ENCODE measurements around the gene GNB1L.

The GNB1L gene

DNA sequence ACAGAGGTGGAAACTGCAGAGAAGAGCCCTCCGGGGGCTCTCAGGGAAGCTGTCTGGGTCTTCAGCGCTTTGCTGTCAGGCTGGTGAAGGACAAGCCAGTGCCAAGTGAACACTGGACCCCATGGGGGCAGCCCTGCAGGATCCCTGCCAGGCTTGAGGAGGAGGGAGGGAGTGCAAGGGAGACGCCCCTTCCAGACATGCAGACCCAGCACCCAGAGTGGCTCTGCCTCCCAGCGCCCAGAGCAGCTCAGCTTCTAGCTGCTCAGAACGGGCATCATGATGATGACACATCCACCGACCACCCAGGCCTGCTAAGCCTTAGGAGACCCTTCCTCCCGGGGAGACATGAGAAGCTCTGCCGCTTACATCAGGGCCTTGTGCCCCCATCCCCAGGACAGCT, 54.4 kb downstream of the GNB1L start:
- TF ChIP-seq, protein P1, sequence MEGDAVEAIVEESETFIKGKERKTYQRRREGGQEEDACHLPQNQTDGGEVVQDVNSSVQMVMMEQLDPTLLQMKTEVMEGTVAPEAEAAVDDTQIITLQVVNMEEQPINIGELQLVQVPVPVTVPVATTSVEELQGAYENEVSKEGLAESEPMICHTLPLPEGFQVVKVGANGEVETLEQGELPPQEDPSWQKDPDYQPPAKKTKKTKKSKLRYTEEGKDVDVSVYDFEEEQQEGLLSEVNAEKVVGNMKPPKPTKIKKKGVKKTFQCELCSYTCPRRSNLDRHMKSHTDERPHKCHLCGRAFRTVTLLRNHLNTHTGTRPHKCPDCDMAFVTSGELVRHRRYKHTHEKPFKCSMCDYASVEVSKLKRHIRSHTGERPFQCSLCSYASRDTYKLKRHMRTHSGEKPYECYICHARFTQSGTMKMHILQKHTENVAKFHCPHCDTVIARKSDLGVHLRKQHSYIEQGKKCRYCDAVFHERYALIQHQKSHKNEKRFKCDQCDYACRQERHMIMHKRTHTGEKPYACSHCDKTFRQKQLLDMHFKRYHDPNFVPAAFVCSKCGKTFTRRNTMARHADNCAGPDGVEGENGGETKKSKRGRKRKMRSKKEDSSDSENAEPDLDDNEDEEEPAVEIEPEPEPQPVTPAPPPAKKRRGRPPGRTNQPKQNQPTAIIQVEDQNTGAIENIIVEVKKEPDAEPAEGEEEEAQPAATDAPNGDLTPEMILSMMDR (IDR thresholded peaks at IDR 0.05; ENCODE audit: borderline replicate concordance, control extremely low read depth, extremely low read depth, insufficient read depth, missing control alignments): no peak
- DNase-seq (ENCODE audit: low spot score): no peak
- in situ Hi-C loops (cut with MboI; ENCODE audit: low sequenced_read_pairs, unreplicated experiment): no loop called here

DNA sequence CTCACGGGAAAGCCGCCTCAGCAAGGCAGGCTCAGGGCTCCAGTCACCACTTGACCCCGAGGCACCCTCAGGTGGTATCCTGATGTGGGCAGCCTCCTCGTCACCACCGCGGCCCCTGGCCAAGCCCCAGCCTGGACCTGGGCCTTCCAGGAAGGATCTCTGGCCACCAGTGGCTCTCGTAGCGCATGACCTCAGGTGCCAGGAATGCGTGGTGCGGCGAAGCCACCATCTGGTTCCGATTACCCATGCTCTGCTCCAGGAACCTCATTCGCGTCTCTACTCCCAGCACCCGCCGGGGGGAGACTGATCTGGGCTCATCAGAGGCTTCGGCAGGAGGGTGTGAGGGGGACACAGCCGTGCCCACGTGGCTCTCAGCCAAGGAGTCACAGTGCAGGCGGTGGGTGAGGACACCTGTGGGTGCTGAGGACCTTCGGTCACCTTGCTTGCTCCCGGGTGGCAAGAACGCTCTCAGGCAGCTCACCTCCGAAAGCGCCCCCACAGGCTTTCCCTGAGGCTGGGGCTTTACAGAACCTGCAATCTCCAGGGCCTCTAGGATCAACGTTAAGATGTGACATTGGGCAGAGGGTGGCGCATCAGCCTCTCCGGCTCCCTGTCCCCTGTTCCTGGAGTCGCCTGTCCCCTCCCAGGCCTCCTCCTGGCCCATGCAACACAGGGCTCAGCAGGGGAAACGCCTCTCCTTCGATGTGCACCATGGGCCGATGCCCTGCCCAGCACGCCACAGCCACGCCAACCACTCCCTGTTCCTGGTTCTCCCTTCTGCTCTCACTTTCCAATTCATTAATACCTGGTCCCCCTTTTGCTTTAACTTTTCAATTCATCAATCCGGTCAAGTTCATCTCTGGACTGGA, 55.1 kb downstream of the GNB1L start:
- TF ChIP-seq, protein P1 (IDR thresholded peaks at IDR 0.05; ENCODE audit: borderline replicate concordance, control extremely low read depth, extremely low read depth, insufficient read depth, missing control alignments): no peak
- no peak for DNase-seq (ENCODE audit: low spot score)
- in situ Hi-C loops (cut with MboI; ENCODE audit: low sequenced_read_pairs, unreplicated experiment): no loop called here

DNA sequence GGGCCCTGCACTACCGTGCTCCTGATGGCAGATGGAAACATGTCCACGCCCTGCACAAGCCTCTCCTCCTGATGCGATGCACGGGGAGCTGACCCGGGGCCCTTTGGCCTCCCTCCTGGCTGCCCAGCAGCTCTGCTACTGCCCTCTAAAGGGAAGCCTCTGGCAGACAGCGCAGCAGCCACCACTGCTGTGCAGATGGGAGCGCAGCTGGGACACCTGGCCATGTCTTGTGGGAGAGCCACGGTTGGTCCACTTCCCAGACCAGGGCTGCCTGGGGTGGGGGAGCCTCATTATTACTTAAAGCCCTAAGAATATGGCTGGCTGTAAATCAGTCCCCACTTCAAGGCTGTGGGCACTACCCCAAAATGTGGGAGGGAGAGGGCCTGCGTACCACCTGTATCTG, 55.8 kb downstream of the GNB1L start:
- no peak for DNase-seq (ENCODE audit: low spot score)
- TF ChIP-seq, protein P1 (IDR thresholded peaks at IDR 0.05; ENCODE audit: borderline replicate concordance, control extremely low read depth, extremely low read depth, insufficient read depth, missing control alignments): no peak
- in situ Hi-C loops (cut with MboI; ENCODE audit: low sequenced_read_pairs, unreplicated experiment): no loop called here

DNA sequence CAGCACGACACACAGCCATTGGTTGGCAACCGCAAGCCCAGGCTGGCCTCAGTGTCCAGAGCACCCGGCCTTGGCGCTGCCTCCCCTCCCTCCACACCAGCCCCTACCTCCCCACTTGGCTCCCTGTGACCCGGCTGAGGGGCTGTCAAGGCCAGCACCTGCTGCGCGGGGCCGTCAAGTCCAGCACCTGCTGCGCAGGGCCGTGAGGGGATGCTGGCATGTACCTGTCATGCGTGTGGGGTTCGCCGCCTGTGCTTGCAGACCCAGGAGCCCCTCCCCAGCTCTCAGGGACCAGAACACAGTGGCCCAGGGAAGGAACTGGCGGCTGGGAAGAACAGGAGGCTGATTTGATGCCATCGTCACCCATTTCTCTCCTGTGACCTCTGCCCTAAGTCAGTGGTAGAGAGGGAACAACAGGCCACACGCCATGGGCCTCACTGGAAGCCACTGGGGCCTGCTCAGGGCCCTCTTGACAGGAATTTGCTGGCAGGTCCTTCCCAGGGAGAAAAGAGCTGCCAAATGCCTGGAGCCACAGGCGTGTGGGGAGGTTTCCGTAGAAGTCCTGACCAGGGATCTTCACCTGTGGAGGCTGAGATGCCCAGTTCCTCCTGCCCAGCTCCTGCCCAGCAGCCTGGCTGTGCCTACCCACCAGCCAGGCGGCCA, 56.5 kb downstream of the GNB1L start:
- TF ChIP-seq, protein P1 (IDR thresholded peaks at IDR 0.05; ENCODE audit: borderline replicate concordance, control extremely low read depth, extremely low read depth, insufficient read depth, missing control alignments): no peak
- in situ Hi-C loops (cut with MboI; ENCODE audit: low sequenced_read_pairs, unreplicated experiment): no loop called here
- DNase-seq (ENCODE audit: low spot score): no peak

DNA sequence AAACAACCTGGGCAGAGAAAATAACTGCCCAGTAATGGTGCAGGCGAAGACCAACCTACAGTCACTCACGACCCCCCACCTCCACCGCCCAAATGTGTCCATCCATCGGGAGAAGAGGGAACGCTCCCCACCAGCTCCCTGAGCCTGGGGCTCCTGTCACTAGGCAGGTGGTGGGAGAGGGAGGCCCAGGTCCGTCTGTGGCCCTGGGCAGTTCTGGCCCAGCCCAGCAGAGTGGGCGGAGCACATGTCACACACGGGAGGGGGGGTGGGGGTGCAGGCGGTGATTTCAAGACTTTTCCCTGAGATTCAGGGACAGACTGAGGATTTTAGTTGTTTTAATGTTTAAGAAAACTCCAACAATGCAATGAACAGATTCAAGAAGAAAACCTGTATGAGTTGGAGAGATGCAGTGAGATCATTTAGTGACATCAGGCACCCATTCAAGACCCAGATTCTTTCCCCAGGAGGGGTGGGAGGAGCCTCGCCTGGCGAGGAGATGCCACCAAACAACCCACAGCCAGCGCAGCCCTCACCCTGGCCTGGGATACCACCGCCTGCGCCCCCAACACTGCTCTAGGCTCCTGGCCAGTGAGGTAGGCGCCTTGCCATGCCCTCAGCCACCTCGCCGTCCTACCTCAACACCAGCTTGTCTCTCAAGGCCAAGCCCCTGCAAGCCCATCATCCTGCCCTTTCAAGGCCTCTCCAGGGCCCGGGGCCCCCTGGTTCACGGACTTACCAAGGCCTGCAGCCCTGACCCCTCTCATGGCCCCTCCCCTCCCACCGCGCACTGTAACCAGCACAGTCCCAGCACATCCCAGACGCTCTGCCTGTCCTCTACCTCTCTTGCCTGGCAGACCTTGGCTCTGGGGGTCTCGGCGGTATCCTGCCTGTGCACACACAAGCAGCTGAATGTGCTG, 57.3 kb downstream of the GNB1L start:
- TF ChIP-seq, protein P1 (IDR thresholded peaks at IDR 0.05; ENCODE audit: borderline replicate concordance, control extremely low read depth, extremely low read depth, insufficient read depth, missing control alignments): no peak
- DNase-seq (ENCODE audit: low spot score): no peak
- in situ Hi-C loops (cut with MboI; ENCODE audit: low sequenced_read_pairs, unreplicated experiment): no loop called here

DNA sequence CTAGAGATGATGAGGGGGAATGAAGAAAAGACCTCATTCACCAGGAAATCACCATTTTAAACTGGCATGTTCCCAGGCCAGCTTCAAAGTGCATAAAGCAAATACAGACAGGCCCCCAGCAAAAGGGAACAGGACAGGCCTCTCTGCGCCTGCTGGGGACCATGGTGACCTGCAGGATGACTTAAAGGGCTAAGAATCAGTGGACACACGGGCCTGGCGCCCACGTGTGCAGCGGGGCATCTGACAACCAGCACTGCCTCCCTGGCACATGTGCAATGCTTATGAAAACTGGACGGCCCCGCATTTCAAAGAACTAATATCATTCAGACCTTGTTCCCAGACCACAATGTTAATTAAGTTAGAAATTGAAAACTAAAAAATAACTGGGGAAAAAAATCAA, 58.5 kb downstream of the GNB1L start:
- TF ChIP-seq, protein P1 (IDR thresholded peaks at IDR 0.05; ENCODE audit: borderline replicate concordance, control extremely low read depth, extremely low read depth, insufficient read depth, missing control alignments): no peak
- DNase-seq (ENCODE audit: low spot score): no peak
- in situ Hi-C loops (cut with MboI; ENCODE audit: low sequenced_read_pairs, unreplicated experiment): no loop called here
